ENCODE measurements around the gene SPN.

- TF ChIP-seq POLR2A (IDR thresholded peaks at IDR 0.05; ENCODE audit: low read depth, low read length) (no peak), POLR2AphosphoS5 (IDR thresholded peaks at IDR 0.05; ENCODE audit: low read depth, low read length) (no peak), TAF1 (IDR thresholded peaks at IDR 0.05; ENCODE audit: borderline replicate concordance, low read depth, low read length) (no peak)
Measured at GRCh38 chr16:29694384-29695195, 31.5 kb downstream of the SPN start.

Measured in GM12892 (cell line).